Measurements from ENCODE around the gene FBLN7. TPM values are rescaled to one million over a fixed set of nuclear protein-coding genes. Genes with fewer than 3 reads are reported as not detected.

FBLN7 gene
- total RNA-seq, 4 donors from 2014 or later: 4.4 to 11.8 (median 7.9) TPM

GRCh38 chr2:112220186-112220585, 82.0 kb downstream of the FBLN7 start:
- Histone ChIP-seq H3K27ac (no peak overlapping the region), H3K4me3 (no peak overlapping the region), H3K36me3 (no peaks in the 10 kb centered on the region), H3K9me3 (no peaks in the 10 kb centered on the region), H3K27me3 (no peaks in the 10 kb centered on the region), H3K4me1 (no peaks in the 10 kb centered on the region)
- intact Hi-C loops (cut with DNase I; ENCODE audit: low total_unique reads): no loop called here
- TF ChIP-seq CTCF (IDR thresholded peaks at IDR 0.05) (no peak), POLR2A (IDR thresholded peaks at IDR 0.05) (no peak)
- no peak for DNase-seq

- no peaks in the 10 kb centered on the region for H3K27me3 ChIP-seq
Measured at GRCh38 chr2:112220831-112221230, 82.6 kb downstream of the FBLN7 start.

GRCh38 chr2:112229348-112229747, 91.2 kb downstream of the FBLN7 start:
- intact Hi-C loops (cut with DNase I; ENCODE audit: low total_unique reads): no loop called here
- H3K9me3 ChIP-seq: no peaks in the 10 kb centered on the region
- no peak overlapping the region for H3K4me3 ChIP-seq
- H3K36me3 ChIP-seq: no peaks in the 10 kb centered on the region
- no peak overlapping the region for H3K27ac ChIP-seq
- no peak for DNase-seq
- no peaks in the 10 kb centered on the region for H3K4me1 ChIP-seq
- TF ChIP-seq POLR2A (IDR thresholded peaks at IDR 0.05) (no peak), CTCF (IDR thresholded peaks at IDR 0.05) (no peak)
- H3K27me3 ChIP-seq: no peaks in the 10 kb centered on the region

More at GRCh38 chr2:112220831-112221230, 82.6 kb downstream of the FBLN7 start:
- no peaks in the 10 kb centered on the region for H3K4me1 ChIP-seq
- H3K9me3 ChIP-seq: no peaks in the 10 kb centered on the region
- H3K36me3 ChIP-seq: no peaks in the 10 kb centered on the region
- no peak for DNase-seq
- intact Hi-C loops (cut with DNase I; ENCODE audit: low total_unique reads): no loop called here
- TF ChIP-seq CTCF (IDR thresholded peaks at IDR 0.05) (no peak), POLR2A (IDR thresholded peaks at IDR 0.05) (no peak)
- H3K4me3 ChIP-seq: no peak overlapping the region
- no peak overlapping the region for H3K27ac ChIP-seq

- Histone ChIP-seq H3K4me1 (no peaks in the 10 kb centered on the region), H3K9me3 (no peaks in the 10 kb centered on the region), H3K27ac (no peak overlapping the region), H3K27me3 (no peaks in the 10 kb centered on the region), H3K36me3 (no peaks in the 10 kb centered on the region), H3K4me3 (no peak overlapping the region)
- TF ChIP-seq POLR2A (IDR thresholded peaks at IDR 0.05) (no peak), CTCF (IDR thresholded peaks at IDR 0.05) (no peak)
- intact Hi-C loops (cut with DNase I; ENCODE audit: low total_unique reads): no loop called here
- DNase-seq: no peak
Measured at GRCh38 chr2:112230371-112230770, 92.2 kb downstream of the FBLN7 start.

Other genes with a start within 250 kb of the FBLN7 start
- gene MERTK, start 239.8 kb upstream of the FBLN7 start, total RNA-seq: 10 to 100 TPM; 10.6 to 36.6 (median 24.6) TPM
- gene TMEM87B, start 83.1 kb upstream of the FBLN7 start, total RNA-seq: 10 to 100 TPM in 3 of 4 donors, 1 to 10 TPM in 1; 6.7 to 51.6 (median 27.0) TPM
- gene ZC3H8, start 116.7 kb downstream of the FBLN7 start, total RNA-seq: 10 to 100 TPM in 2 of 4 donors, 1 to 10 TPM in 2; 1.8 to 42.0 (median 10.2) TPM
- 10 to 100 TPM in 3 of 4 donors, 1 to 10 TPM in 1; 4.9 to 41.0 (median 12.8) TPM for gene ZC3H6, start 137.2 kb downstream of the FBLN7 start, total RNA-seq